Heart left ventricle (tissue), 16 donors: ENCODE results near the gene MOXD1. TPM values are rescaled to one million over a fixed set of nuclear protein-coding genes. Genes with fewer than 3 reads are reported as not detected.
"Not testable (repeated sequence)": the region's sequence is repeated elsewhere in the genome, so short reads cannot be mapped to it uniquely, and the experiment has no call there.

Source experiments
- ATAC-seq, 4 donors: fragments of 200-7000 bp; cut with Tn5 transposase; one replicate each; pipeline ENCODE4 v1.9.1; 2020 to 2022; ENCODE audit warnings: moderate library complexity in 4 of 4, mild to moderate bottlenecking in 3 of 4, moderate number of reproducible peaks in 1 of 4
- DNase-seq, 5 donors: peaks; one replicate each; pipeline ENCODE4 v3.0.0-alpha.2; 2020
- H3K27ac ChIP-seq, 12 donors: fragments of 200-600 bp; sonication (generic) in 4 of 12; one replicate each; pipeline versions ENCODE4 v1.5.0 to v1.8.0; 2016 to 2022; ENCODE audit warnings: mild to moderate bottlenecking in 2 of 12
- H3K27me3 ChIP-seq, 9 donors: fragments of 200-600 bp; sonication (generic) in 2 of 9; one replicate each; pipeline versions ENCODE4 v1.5.1 to v1.8.0; 2016 to 2022; ENCODE audit warnings: mild to moderate bottlenecking in 3 of 9
- H3K36me3 ChIP-seq, 9 donors: fragments of 200-600 bp; sonication (generic) in 2 of 9; one replicate each; pipeline versions ENCODE4 v1.5.0 to v1.8.0; 2018 to 2022; ENCODE audit warnings: mild to moderate bottlenecking in 2 of 9
- H3K4me1 ChIP-seq, 12 donors: fragments of 200-600 bp; sonication (generic) in 4 of 12; one replicate each; pipeline versions ENCODE4 v1.5.0 to v1.8.0; 2016 to 2022; ENCODE audit warnings: mild to moderate bottlenecking in 3 of 12
- H3K4me3 ChIP-seq, 12 donors: fragments of 200-600 bp; sonication (generic) in 4 of 12; one replicate each; pipeline versions ENCODE4 v1.5.0 to v1.8.0; 2017 to 2022; ENCODE audit warnings: mild to moderate bottlenecking in 9 of 12, moderate library complexity in 4 of 12
- H3K9me3 ChIP-seq, 12 donors: fragments of 200-600 bp; sonication (generic) in 4 of 12; one replicate each; pipeline versions ENCODE4 v1.5.0 to v1.8.0; 2016 to 2022; ENCODE audit warnings: mild to moderate bottlenecking in 1 of 12
- POLR2A ChIP-seq, 2 donors: fragments of 450-650 bp; IDR thresholded peaks; one replicate each; pipeline ENCODE4 v1.6.1; 2017; ENCODE audit warnings: antibody characterized with exemption in 2 of 2, mild to moderate bottlenecking in 2 of 2, moderate library complexity in 2 of 2
- WGBS, 4 donors: extraction: QIAGEN DNeasy Blood & Tissue Kit in 2 of 4; methylation state at CpG; one replicate each; pipeline versions ENCODE4 v1.1.5 to v1.1.7; 2013 to 2018; 5-methylcytosine and 5-hydroxymethylcytosine counted together
- intact Hi-C, 10 donors: fragments of 100-400 bp; cut with DNase I; formaldehyde crosslinking; loops; one replicate each; pipeline versions ENCODE4 v1.11.1 to v1.14.2; 2022
- polyA plus RNA-seq, 2 donors: library from polyadenylated mRNA; stranded (reverse); fragments of 200-250 nt; gene quantifications; one replicate each; pipeline ENCODE4 v1.2.3, GENCODE V29; 2013
- total RNA-seq, 9 donors: library from RNA; depleted of rRNA in 2 of 9; stranded (reverse); fragments of >200 nt in 2 of 9; fragmentation: NEBNext Ultra II Directional in 3 of 9; extraction: Animal tissue kit (Norgen Biotek cat#: 25700) in 3 of 9; gene quantifications; one replicate each; pipeline versions ENCODE4 v1.1.0 to v1.2.4, GENCODE V29; 2016 to 2023
- TF ChIP-seq, protein P1 (sequence below), 12 donors: fragments of 200-600 bp; sonication (generic) in 4 of 12; IDR thresholded peaks; one replicate each; pipeline versions ENCODE4 v1.5.0 to v1.8.0; 2018 to 2022; ENCODE audit warnings: antibody characterized with exemption in 12 of 12, mild to moderate bottlenecking in 5 of 12
- donor health status: ischemic (EF 13 %, LVEDD 7.1; RV severe dilation, severe dysfunction).
- donor health status: healthy with polysubstance abuse.
- donor health status: DM: no; HTN: yes; CAD: no.
- donor health status: DM: no; HTN: no; CAD: no.
- donor health status: ischemic (EF 25% LVEDD 6.9; RV normal size, moderate dysfunction).
- donor health status: ischemic (EF 25% LVEDD 5.7; RV mildly dilated, moderate dysfunction).
- donor health status: healthy.
- donor health status: DM: yes; HTN: yes; CAD: no.
- donor health status: ischemic (EF 35%, LVEDD 5.7; RV mildly dilated, moderate dysfunction).
- donor health status: nonischemic (EF 11% LVEDD 7.7; RV severe dilation, severe dysfunction).
- donor health status: DM: yes; HTN: yes; CAD: no.
- donor health status: PGD.
- donor health status: ischemic (EF 29% LVEDD 5.4; RV normal size, mild dysfunction).
- donor health status: nonischemic (EF 23%, LVEDD 6.1; RV moderate dilation, normal function).

The MOXD1 gene
- total and polyA plus RNA-seq, 11 donors = 0.69 to 10.5 (median 3.0) TPM

DNA sequence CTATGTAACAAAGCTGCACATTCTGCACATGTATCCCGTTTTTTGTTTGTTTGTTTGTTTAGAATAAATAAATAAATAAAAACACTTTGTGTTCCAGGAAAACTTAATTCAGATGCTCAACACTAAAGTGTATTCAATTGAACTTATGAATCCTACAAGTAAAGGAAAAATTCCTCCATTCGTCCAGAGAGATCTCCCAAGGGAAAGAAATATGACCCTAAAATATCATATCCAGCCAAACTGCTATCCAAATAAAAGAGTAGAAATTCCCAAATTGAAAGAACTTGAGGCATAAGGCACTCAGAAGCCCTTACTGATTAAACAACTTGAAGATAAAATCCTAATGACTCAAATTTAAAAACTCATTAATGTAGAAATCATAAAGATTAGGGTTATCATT is 90.4 kb downstream of the MOXD1 start:
- peaks cover 0 to 45% (median 8%) of the 10 kb centered on the region in 12 donors for H3K9me3 ChIP-seq
- H3K27ac ChIP-seq = no peak overlapping the region
- DNase-seq (no peak), ATAC-seq (no peak)
- H3K4me1 ChIP-seq = peaks cover 0 to 3% (median 0%) of the 10 kb centered on the region in 12 donors
- no peaks in the 10 kb centered on the region for H3K36me3 ChIP-seq
- TF ChIP-seq, protein P1, sequence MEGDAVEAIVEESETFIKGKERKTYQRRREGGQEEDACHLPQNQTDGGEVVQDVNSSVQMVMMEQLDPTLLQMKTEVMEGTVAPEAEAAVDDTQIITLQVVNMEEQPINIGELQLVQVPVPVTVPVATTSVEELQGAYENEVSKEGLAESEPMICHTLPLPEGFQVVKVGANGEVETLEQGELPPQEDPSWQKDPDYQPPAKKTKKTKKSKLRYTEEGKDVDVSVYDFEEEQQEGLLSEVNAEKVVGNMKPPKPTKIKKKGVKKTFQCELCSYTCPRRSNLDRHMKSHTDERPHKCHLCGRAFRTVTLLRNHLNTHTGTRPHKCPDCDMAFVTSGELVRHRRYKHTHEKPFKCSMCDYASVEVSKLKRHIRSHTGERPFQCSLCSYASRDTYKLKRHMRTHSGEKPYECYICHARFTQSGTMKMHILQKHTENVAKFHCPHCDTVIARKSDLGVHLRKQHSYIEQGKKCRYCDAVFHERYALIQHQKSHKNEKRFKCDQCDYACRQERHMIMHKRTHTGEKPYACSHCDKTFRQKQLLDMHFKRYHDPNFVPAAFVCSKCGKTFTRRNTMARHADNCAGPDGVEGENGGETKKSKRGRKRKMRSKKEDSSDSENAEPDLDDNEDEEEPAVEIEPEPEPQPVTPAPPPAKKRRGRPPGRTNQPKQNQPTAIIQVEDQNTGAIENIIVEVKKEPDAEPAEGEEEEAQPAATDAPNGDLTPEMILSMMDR (IDR thresholded peaks at IDR 0.05) = no peak
- no peak for TF ChIP-seq POLR2A (IDR thresholded peaks at IDR 0.05)
- H3K4me3 ChIP-seq = no peak overlapping the region
- intact Hi-C loops = no loop called here
- WGBS, 4 donors = 46 to 62% (median 58%) methylated on average over 2 of the region's 2 CpGs
- H3K27me3 ChIP-seq = no peaks in the 10 kb centered on the region

DNA sequence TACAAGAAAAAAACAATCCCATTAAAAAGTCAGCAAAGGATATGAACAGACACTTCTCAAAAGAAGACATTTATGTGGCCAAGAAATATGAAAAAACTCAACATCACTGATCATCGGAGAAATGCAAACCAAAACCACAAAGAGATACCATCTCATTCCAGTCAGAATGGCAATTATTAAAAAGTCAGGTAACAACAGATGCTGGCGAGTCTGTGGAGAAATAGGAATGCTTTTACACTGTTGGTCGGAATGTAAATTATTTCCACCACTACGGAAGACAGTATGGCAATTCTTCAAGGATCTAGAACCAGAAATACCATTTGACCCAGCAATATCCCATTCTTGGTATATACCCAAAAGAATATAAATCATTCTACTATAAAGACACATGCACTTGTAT is 91.1 kb downstream of the MOXD1 start:
- 93 to 94% (median 94%) methylated on average over 4 of the region's 4 CpGs for WGBS, 4 donors

DNA sequence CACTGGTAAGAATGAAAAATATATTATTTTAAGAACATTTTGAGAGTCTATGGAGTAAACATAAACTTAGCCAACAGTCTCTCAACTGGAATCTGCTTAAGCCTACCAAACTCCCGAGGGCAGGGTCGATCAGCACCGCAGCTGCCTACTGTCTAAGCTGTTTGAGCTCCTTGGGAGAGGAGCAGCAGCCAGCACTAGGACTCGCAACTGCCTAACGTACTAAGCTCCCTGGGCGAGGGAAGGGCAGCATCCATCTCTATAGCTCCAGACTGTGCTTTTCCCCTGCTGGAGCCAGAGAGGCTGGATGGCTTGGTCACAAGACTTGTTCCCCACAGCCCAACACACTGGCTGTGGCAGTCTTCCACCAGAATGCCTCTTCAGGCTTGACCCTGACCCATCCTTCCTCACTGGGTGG is 96.4 kb downstream of the MOXD1 start:
- peaks cover 0 to 38% (median 7%) of the 10 kb centered on the region in 12 donors for H3K9me3 ChIP-seq
- intact Hi-C loops = loop anchor here in 4 of 10 donors (5.0 to 10.0 kb wide), 2 partner anchors 150 to 177 kb away; no protein-coding TSS in a partner anchor
- no peaks in the 10 kb centered on the region for H3K36me3 ChIP-seq
- H3K27me3 ChIP-seq = no peaks in the 10 kb centered on the region
- no peaks in the 10 kb centered on the region for H3K4me1 ChIP-seq
- no peak overlapping the region for H3K27ac ChIP-seq
- WGBS, 4 donors = 77 to 92% (median 89%) methylated on average over 6 of the region's 6 CpGs
- H3K4me3 ChIP-seq = no peak overlapping the region
- DNase-seq = no peak
- no peak for TF ChIP-seq POLR2A (IDR thresholded peaks at IDR 0.05)
- TF ChIP-seq, protein P1 (IDR thresholded peaks at IDR 0.05) = no peak
- ATAC-seq = no peak

More for the DNA sequence above, 91.1 kb downstream of the MOXD1 start:
- H3K27me3 ChIP-seq, H3K4me1 ChIP-seq, H3K27ac ChIP-seq, intact Hi-C loops, DNase-seq, ATAC-seq, H3K36me3 ChIP-seq, H3K4me3 ChIP-seq: not testable (repeated sequence)
- H3K9me3 ChIP-seq = peaks cover 0 to 41% (median 7%) of the 10 kb centered on the region in 12 donors

DNA sequence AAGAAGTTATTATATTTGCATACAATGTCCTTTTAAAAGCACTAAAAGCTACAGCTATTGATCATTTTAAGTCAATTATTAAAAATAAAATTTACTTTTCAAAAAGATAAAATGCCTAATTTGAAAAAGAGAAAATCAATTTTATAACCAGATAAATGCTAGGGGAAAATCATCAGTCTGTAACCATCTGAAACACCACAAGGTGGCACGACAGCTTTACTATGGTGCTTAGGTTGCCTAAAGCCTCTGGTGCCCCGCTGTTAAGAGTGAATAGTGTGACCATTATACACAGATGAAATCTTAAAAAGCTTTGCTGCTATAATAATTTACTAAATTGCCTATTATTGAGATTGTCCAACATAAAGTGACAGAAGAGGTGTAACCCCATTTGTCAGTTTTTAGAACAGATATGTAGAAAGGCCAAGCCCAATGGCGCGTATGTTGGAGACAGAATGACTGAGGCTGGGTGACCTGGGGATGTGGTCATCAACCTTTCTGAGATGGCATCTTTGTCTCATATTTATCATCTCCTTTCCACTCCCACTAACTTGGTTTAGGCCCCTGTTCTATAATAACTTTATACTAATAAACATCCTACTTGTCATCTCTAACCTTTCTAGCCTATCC is 100.8 kb downstream of the MOXD1 start:
- WGBS, 4 donors = 53 to 60% (median 57%) methylated on average over 4 of the region's 4 CpGs
- Histone ChIP-seq H3K36me3 (no peaks in the 10 kb centered on the region), H3K4me3 (no peak overlapping the region), H3K9me3 (peaks cover 0 to 13% (median 0%) of the 10 kb centered on the region in 12 donors), H3K27ac (no peak overlapping the region), H3K27me3 (no peaks in the 10 kb centered on the region), H3K4me1 (no peaks in the 10 kb centered on the region)
- intact Hi-C loops = loop anchor here in 6 of 10 donors (1.0 to 10.0 kb wide), 4 partner anchors 154 to 184 kb away; no protein-coding TSS in a partner anchor
- ATAC-seq = peak in 3 of 4 donors; percentile 69 to 78 (median 70)
- peak in 1 of 5 donors; percentile 39 for DNase-seq
- TF ChIP-seq, protein P1 (IDR thresholded peaks at IDR 0.05) = peak; percentile 39 to 69 (median 50)
- no peak for TF ChIP-seq POLR2A (IDR thresholded peaks at IDR 0.05)
